GM23338 (cell line): ENCODE data around the gene UNKL. TPM values are rescaled to one million over a fixed set of nuclear protein-coding genes. Genes with fewer than 3 reads are reported as not detected.

Experiments
- ATAC-seq: fragments of 200-7000 bp; cut with Tn5 transposase; 3 replicates; pipeline ENCODE4 v1.9.1; 2020
- DNase-seq: peaks from one replicate; pipeline ENCODE4 v3.0.0-alpha.2; 2015; ENCODE audit warnings: low spot score
- H2AFZ ChIP-seq: fragments of 200-600 bp; sonication (generic); 2 replicates; pipeline ENCODE4 v1.8.0; 2016; ENCODE audit warnings: antibody characterized with exemption, mild to moderate bottlenecking, moderate library complexity
- H3F3A ChIP-seq: fragments of 200-600 bp; sonication (generic); replicated peaks from 2 replicates; pipeline ENCODE4 v1.8.0; 2017; ENCODE audit warnings: antibody characterized with exemption, mixed run types, low read depth
- H3K27ac ChIP-seq: fragments of 200-600 bp; sonication (generic); 2 replicates; pipeline ENCODE4 v1.6.1; 2016; ENCODE audit warnings: low read depth
- H3K27me3 ChIP-seq: fragments of 200-600 bp; sonication (generic); 2 replicates; pipeline ENCODE4 v1.8.0; 2016; ENCODE audit warnings: mild to moderate bottlenecking, mixed run types, moderate library complexity; ENCODE audit not compliant: insufficient read depth
- H3K36me3 ChIP-seq: fragments of 200-600 bp; sonication (generic); 2 replicates; pipeline ENCODE4 v1.8.0; 2016; ENCODE audit warnings: mild to moderate bottlenecking; ENCODE audit not compliant: insufficient read depth
- H3K4me1 ChIP-seq: fragments of 200-600 bp; sonication (generic); 2 replicates; pipeline ENCODE4 v1.8.0; 2016; ENCODE audit warnings: mild to moderate bottlenecking, moderate library complexity; ENCODE audit not compliant: insufficient read depth
- H3K4me2 ChIP-seq: fragments of 200-600 bp; sonication (generic); 2 replicates; pipeline ENCODE4 v1.7.1; 2017; ENCODE audit warnings: mixed run types
- H3K4me3 ChIP-seq: fragments of 200-600 bp; sonication (generic); 2 replicates; pipeline ENCODE4 v1.6.1; 2016; ENCODE audit warnings: mixed run types
- H3K79me2 ChIP-seq: fragments of 200-600 bp; sonication (generic); replicated peaks from 2 replicates; pipeline ENCODE4 v1.8.0; 2017; ENCODE audit warnings: mild to moderate bottlenecking; ENCODE audit not compliant: insufficient read depth
- H3K9me2 ChIP-seq: fragments of 200-600 bp; sonication (generic); 2 replicates; pipeline ENCODE4 v1.8.0; 2017; ENCODE audit not compliant: insufficient read depth
- H4K20me1 ChIP-seq: fragments of 200-600 bp; sonication (generic); replicated peaks from 2 replicates; pipeline ENCODE4 v1.8.0; 2017; ENCODE audit warnings: mild to moderate bottlenecking; ENCODE audit not compliant: insufficient read depth
- H3K27ac Mint-ChIP-seq: 2 replicates; pipeline ENCODE4 v1.8.0; 2020; ENCODE audit warnings: inconsistent platforms, mild to moderate bottlenecking, moderate library complexity, mixed read lengths
- H3K27me3 Mint-ChIP-seq: 3 replicates; pipeline ENCODE4 v1.8.0; 2022; ENCODE audit warnings: low read depth, mild to moderate bottlenecking, moderate library complexity, mixed read lengths, inconsistent platforms; ENCODE audit not compliant: insufficient read depth, poor library complexity
- H3K36me3 Mint-ChIP-seq: 3 replicates; pipeline ENCODE4 v1.8.0; 2021; ENCODE audit warnings: low read depth, mild to moderate bottlenecking, inconsistent platforms, moderate library complexity, mixed read lengths
- H3K4me1 Mint-ChIP-seq: 3 replicates; pipeline ENCODE4 v1.8.0; 2020; ENCODE audit warnings: mild to moderate bottlenecking, inconsistent platforms, mixed read lengths
- H3K4me3 Mint-ChIP-seq: 3 replicates; pipeline ENCODE4 v1.8.0; 2021; ENCODE audit warnings: moderate library complexity, mild to moderate bottlenecking, inconsistent platforms, mixed read lengths
- H3K9me3 Mint-ChIP-seq: 3 replicates; pipeline ENCODE4 v1.8.0; 2020; ENCODE audit warnings: moderate library complexity, mild to moderate bottlenecking, inconsistent platforms, mixed read lengths
- CREB1 ChIP-seq: fragments of 250-450 bp; sonication (Bioruptor Pico); IDR thresholded peaks from 2 replicates; pipeline ENCODE4 v1.5.0; 2020; ENCODE audit warnings: low read depth, mild to moderate bottlenecking, moderate library complexity
- EZH2 ChIP-seq: fragments of 200-600 bp; sonication (generic); IDR thresholded peaks from one replicate; pipeline ENCODE4 v1.8.0; 2017; ENCODE audit warnings: antibody characterized with exemption, mild to moderate bottlenecking, low read depth; ENCODE audit not compliant: unreplicated experiment
- NANOG ChIP-seq: IDR thresholded peaks from 2 replicates; pipeline ENCODE4 v1.6.1; 2016; ENCODE audit warnings: antibody characterized with exemption, borderline replicate concordance
- POLR2AphosphoS5 ChIP-seq: IDR thresholded peaks from 2 replicates; pipeline ENCODE4 v1.6.1; 2016; ENCODE audit warnings: antibody characterized with exemption, low read depth
- ZNF114 ChIP-seq: fragments of 250-450 bp; sonication (Bioruptor Pico); IDR thresholded peaks from 2 replicates; pipeline ENCODE4 v1.5.0; 2020; ENCODE audit warnings: mild to moderate bottlenecking, moderate library complexity
- ZNF331 ChIP-seq: fragments of 250-450 bp; sonication (Bioruptor Pico); IDR thresholded peaks from 2 replicates; pipeline ENCODE4 v1.5.0; 2020; ENCODE audit warnings: low read depth, mild to moderate bottlenecking, moderate library complexity
- polyA plus RNA-seq: library from polyadenylated mRNA; unstranded; fragments of >200 nt; fragmentation: Nextera tagmentation; extraction: Ambion mirVana; gene quantifications from 2 replicates; pipeline ENCODE4 v1.2.1, GENCODE V29; 2016
- total RNA-seq: library from RNA; depleted of rRNA; stranded (reverse); fragments of >200 nt; shearing (Covaris generic); gene quantifications from 2 replicates; pipeline ENCODE4 v1.2.3, GENCODE V29; 2014
- TF ChIP-seq, protein P1 (sequence below): IDR thresholded peaks from one replicate; pipeline ENCODE4 v1.6.1; 2018; ENCODE audit warnings: antibody characterized with exemption; ENCODE audit not compliant: unreplicated experiment
- TF ChIP-seq, protein P2 (sequence below), 2 experiments: fragments of 200-600 bp in 1 of 2; sonication (generic) in 1 of 2; conservative IDR thresholded peaks; 2 replicates each; pipeline versions ENCODE4 v1.5.1 to v1.6.1; 2016 to 2017; ENCODE audit warnings: antibody characterized with exemption in 2 of 2, low read depth in 2 of 2, mild to moderate bottlenecking in 2 of 2, moderate library complexity in 1 of 2

The UNKL gene
- total and polyA plus RNA-seq, 2 experiments from 2014 or later, result 16.7 to 28.7 TPM

DNA sequence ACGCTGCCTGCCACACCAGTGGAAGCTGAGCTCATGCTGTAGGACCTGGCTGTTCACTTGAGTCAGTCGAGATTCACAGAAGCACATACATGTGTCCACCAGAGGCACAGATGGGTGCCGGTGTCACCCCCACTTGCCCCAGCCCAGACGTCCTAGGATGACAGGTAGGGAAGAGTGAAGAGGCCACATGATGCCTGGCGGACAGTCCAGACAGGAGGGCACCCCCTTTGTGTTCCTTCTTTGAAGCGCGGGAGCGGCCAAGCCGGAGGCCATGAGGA, 96.3 kb downstream of the UNKL start:
- H3K4me1 Mint-ChIP-seq, result no peaks in the 10 kb centered on the region
- DNase-seq (no peak), ATAC-seq (no peak)
- H3K9me2 ChIP-seq, result no peaks in the 10 kb centered on the region
- H3F3A ChIP-seq, result 0 out of 2 replicates have a peak, but pooled peaks cover 8% of the 10 kb centered on the region
- no peak overlapping the region for H3K4me3 ChIP-seq
- H3K79me2 ChIP-seq, result peaks cover 63% of the 10 kb centered on the region
- H3K4me2 ChIP-seq, result no peak overlapping the region
- H3K36me3 Mint-ChIP-seq, result peaks cover 87% of the 10 kb centered on the region
- H3K9me3 Mint-ChIP-seq, result no peaks in the 10 kb centered on the region
- no peaks in the 10 kb centered on the region for H3K27me3 ChIP-seq
- no peaks in the 10 kb centered on the region for H3K4me1 ChIP-seq
- peaks cover 23% of the 10 kb centered on the region for H4K20me1 ChIP-seq
- H3K27ac ChIP-seq, result no peak overlapping the region
- no peak overlapping the region for H3K27ac Mint-ChIP-seq
- no peak overlapping the region for H2AFZ ChIP-seq
- H3K36me3 ChIP-seq, result peaks cover 40% of the 10 kb centered on the region
- no peak overlapping the region for H3K4me3 Mint-ChIP-seq
- no peak for TF ChIP-seq ZNF331 (CRISPR knock-in tag)
- TF ChIP-seq ZNF114, result no peak
- TF ChIP-seq, protein P1, sequence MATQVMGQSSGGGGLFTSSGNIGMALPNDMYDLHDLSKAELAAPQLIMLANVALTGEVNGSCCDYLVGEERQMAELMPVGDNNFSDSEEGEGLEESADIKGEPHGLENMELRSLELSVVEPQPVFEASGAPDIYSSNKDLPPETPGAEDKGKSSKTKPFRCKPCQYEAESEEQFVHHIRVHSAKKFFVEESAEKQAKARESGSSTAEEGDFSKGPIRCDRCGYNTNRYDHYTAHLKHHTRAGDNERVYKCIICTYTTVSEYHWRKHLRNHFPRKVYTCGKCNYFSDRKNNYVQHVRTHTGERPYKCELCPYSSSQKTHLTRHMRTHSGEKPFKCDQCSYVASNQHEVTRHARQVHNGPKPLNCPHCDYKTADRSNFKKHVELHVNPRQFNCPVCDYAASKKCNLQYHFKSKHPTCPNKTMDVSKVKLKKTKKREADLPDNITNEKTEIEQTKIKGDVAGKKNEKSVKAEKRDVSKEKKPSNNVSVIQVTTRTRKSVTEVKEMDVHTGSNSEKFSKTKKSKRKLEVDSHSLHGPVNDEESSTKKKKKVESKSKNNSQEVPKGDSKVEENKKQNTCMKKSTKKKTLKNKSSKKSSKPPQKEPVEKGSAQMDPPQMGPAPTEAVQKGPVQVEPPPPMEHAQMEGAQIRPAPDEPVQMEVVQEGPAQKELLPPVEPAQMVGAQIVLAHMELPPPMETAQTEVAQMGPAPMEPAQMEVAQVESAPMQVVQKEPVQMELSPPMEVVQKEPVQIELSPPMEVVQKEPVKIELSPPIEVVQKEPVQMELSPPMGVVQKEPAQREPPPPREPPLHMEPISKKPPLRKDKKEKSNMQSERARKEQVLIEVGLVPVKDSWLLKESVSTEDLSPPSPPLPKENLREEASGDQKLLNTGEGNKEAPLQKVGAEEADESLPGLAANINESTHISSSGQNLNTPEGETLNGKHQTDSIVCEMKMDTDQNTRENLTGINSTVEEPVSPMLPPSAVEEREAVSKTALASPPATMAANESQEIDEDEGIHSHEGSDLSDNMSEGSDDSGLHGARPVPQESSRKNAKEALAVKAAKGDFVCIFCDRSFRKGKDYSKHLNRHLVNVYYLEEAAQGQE, result no peak
- no peak for TF ChIP-seq NANOG
- peaks cover 13% of the 10 kb centered on the region for H3K27me3 Mint-ChIP-seq

DNA sequence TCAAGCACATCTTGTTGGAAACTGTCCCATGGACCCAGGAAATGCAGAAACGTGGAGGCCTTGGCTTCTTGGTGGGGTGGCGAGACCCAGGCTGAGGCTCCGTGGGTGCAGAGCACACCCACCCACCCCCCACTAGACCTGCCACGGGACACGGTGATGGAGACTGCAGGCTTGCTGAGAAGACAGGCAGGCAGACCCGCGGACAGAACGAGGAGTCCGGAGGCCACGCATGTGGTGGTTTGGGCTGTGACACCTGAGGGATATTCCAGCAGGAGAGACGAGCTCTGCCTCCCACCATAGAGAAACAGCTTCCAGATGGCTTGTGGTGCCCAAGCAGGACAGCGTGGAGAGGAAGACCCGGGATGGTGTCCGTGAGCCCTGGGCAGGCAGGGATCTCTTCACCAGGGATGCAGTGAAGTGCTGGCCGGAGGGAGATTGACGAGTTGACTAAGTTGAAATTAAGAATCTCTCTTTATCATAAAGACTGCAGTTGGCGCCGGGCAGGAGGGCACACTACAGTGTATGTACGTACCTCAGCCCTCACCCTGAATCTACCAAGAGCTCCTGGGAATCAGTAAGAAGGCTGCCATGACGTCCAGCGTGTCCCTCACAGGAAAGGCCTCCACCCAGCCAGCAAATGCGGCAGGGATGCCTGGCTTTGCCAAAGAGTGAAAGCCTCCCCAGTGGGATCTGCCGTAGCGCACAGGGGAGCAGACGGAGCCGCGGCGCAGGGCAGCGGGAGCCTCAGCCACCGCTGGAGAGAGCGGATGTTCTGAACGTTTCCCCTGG, 96.8 kb downstream of the UNKL start:
- Histone ChIP-seq H3K27me3 (no peaks in the 10 kb centered on the region), H3K4me2 (no peak overlapping the region), H2AFZ (no peak overlapping the region), H3K79me2 (peaks cover 69% of the 10 kb centered on the region), H3K9me2 (no peaks in the 10 kb centered on the region), H3K4me3 (no peak overlapping the region), H4K20me1 (peaks cover 29% of the 10 kb centered on the region), H3K36me3 (peaks cover 40% of the 10 kb centered on the region), H3K27ac (no peak overlapping the region), H3F3A (0 out of 2 replicates have a peak, but pooled peaks cover 7% of the 10 kb centered on the region), H3K4me1 (no peaks in the 10 kb centered on the region)
- no peak overlapping the region for H3K27ac Mint-ChIP-seq
- TF ChIP-seq POLR2AphosphoS5 (no peak), ZNF331 (CRISPR knock-in tag) (no peak), CREB1 (CRISPR knock-in tag) (no peak), EZH2 (no peak)
- TF ChIP-seq, protein P2, sequence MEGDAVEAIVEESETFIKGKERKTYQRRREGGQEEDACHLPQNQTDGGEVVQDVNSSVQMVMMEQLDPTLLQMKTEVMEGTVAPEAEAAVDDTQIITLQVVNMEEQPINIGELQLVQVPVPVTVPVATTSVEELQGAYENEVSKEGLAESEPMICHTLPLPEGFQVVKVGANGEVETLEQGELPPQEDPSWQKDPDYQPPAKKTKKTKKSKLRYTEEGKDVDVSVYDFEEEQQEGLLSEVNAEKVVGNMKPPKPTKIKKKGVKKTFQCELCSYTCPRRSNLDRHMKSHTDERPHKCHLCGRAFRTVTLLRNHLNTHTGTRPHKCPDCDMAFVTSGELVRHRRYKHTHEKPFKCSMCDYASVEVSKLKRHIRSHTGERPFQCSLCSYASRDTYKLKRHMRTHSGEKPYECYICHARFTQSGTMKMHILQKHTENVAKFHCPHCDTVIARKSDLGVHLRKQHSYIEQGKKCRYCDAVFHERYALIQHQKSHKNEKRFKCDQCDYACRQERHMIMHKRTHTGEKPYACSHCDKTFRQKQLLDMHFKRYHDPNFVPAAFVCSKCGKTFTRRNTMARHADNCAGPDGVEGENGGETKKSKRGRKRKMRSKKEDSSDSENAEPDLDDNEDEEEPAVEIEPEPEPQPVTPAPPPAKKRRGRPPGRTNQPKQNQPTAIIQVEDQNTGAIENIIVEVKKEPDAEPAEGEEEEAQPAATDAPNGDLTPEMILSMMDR (conservative IDR thresholded peaks at IDR 0.05; ENCODE audit: low read depth in 2 of 2), result no peak
- TF ChIP-seq, protein P1, result no peak
- ATAC-seq (no peak), DNase-seq (no peak)
- no peaks in the 10 kb centered on the region for H3K9me3 Mint-ChIP-seq
- peaks cover 87% of the 10 kb centered on the region for H3K36me3 Mint-ChIP-seq
- no peak overlapping the region for H3K4me3 Mint-ChIP-seq
- H3K27me3 Mint-ChIP-seq, result peaks cover 18% of the 10 kb centered on the region
- H3K4me1 Mint-ChIP-seq, result no peaks in the 10 kb centered on the region
